Activated gamma-delta T cell (primary cell): Measurements from ENCODE around the gene RGS9.
A peak's percentile ranks its signal among the peaks of the same experiment; 100 is the strongest.
"Not testable (repeated sequence)": the region's sequence is repeated elsewhere in the genome, so short reads cannot be mapped to it uniquely, and the experiment has no call there.

Source experiments
- DNase-seq: peaks from one replicate; lab custom pipeline; 2025; lab: John Stamatoyannopoulos, UW

Gene RGS9

DNA sequence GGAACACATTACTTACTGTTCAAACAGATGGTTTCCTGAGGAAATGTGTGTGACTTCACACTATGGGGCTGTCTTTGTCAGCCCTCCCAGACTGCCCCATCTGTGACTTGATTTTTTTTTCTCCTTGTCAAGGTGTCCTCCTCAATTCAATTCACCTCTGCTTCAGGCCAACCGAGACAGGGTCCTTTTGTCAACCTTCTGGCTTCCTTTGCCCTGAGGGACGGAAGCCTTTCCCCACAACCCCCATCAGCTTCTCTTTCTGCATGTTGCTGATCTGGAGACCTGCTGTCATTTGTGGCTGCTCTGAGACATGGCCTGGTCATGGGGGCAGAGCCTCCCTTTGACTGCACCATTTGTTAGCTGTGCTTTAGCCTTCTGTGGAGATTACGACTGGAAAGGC lies 21.3 kb upstream of the RGS9 start:
- no peak for DNase-seq

GRCh38 chr17:65116515-65116914 lies 20.7 kb upstream of the RGS9 start:
- DNase-seq = not testable (repeated sequence)

DNA sequence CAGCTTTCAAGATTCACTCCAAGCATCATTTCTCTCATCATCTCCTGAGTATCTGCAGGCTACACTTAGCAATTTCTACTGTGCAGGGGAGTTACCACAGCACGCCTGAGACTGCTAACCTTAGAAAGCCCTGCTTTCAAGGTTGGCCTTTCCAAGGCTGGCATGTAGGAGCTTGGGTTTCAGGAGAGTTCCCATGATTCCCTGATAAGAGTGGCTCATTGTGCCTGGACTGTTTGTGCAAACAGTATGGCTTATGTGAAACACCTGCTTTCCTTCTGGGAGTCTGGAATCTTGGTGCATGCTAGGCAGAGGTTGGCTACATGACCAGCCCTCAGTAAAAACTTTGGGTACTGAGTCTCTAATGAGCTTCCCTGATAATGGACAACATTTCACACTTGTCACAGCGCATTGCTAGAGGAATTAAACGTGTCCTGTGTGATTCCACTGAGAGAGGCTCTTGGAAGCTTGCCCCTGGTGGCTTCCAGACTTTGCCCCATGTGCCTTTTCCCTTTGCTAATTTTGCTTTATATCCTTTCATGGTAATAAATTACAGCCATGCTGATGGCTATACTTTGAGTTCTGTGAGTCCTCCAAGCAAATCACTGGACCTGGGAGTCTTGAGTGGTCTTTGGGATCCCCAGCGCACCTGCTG lies 19.7 kb upstream of the RGS9 start:
- no peak for DNase-seq

- DNase-seq = no peak
Measured at GRCh38 chr17:65121368-65121767, 15.8 kb upstream of the RGS9 start.

DNA sequence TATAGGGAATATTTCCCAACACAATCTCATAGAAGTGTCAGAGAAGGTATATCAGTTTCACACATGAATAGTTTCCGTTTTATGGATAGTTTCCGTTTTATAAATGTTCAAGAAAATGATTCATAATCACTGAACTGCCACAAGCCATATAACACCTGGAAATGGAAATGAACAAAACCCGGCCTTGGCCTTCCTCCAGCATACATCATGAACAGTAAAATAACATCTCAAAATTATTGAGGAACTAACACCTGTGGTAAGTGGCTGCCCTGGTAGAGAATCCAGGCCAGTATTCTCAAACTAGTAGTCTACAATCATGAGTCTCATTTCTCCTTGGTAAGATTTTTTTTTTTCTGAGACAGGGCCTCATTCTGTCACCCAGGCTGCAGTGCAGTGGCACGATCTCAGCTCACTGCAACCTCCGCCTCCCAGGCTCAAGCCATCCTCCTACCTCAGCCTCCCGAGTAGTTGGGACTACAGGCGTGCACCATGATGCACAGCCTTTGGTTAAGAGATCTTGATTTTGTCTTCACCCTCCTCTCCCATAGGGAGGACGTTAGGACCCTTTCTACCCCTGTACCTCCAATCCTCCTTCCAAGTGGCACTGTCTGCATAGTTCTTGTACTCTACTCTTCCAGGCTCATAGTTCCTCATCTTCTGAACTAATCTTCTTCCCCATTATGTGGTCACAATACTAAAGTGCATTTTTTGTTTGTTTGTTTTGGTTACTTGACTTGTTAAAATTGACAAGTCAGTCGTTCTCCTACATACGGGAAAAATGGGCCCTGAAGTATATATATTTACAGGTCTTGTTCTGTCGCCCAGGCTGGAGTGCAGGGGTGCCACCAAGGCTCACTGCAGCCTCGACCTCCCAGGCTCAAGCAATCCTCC lies 15.0 kb upstream of the RGS9 start:
- no peak for DNase-seq

DNA sequence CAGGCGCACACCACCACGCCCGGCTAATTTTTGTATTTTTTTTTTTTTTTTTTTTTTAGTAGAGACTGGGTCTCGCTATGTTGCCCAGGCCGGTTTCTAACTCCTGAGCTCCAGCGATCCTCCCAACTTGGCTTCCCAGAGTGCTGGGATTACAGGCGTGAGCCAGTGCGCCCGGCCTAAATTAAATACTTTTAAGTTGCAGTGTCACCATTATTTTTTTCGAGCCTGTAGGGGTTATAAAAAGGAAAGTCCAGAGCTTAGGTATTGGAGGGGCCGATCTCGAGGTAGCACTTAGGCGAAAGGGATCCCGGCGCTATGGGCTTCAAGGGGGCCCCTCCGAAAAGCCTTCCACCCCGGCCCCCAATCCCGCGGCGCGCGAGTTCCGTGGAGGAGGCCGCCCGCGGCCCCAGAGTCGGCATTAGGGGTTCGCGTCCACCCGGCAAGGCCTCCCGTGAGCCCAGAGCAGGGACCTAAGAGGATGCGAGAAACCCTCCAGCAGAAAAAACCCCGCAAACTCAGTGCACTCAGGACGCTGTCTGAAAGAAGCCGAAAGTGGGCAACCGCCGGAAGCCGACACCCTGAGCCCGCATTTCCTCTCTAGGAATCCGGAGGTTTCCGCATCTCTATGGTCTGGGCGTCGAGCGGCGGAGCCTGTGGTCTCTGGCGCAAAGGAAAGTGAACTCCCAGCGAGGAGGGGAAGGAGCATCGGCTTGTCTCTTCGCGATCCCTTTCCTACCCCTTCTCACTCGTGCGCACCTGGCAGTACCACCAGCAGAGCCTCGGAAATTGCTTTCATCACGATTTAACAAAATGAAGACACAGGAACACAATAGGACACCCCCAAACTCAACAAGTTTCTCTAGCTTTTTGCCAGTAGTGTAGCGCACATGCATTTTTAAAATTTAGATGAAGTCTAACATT lies 14.1 kb upstream of the RGS9 start:
- DNase-seq = peak; percentile 45

DNA sequence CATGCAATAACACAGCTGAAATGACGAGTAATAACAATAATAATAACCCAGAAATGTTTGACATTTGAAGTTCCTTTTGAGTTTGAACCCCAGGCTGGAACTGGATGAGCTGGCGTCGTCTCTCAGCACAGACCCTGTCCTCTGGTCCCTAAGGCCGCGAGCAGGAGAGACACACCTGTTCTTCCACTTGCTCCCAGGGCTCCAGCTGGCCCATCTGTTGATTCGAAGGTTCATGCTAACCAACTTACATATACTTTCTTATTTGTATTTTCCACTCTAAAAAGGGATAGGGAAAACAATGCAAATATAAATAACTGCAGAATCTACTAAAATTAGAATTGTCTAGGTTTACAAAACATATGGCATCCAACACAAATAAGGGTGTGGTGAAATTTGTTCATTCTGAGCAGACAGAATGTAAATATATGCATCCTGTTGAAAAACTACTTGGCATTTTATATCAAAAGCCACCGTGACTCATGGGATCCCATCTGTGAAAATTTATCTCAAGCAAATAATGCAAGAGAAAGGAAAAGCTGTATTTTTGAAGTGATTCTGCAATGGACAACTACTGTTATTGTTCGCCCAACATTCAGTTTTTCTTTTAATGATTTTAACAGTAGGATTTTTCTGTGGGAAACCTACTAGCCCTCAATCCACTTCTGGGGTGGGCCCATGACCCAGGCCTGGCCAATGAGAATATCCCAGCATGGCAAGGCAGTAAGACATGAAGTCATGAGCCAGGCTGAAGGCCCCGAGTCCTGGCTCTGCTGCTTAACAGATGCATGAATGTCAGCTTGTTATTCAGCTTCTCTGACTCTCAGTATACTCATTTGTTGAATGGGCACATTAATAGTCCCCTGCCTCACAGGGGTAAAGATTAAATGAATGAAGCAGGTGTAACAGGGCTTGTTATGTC lies 13.2 kb upstream of the RGS9 start:
- no peak for DNase-seq

DNA sequence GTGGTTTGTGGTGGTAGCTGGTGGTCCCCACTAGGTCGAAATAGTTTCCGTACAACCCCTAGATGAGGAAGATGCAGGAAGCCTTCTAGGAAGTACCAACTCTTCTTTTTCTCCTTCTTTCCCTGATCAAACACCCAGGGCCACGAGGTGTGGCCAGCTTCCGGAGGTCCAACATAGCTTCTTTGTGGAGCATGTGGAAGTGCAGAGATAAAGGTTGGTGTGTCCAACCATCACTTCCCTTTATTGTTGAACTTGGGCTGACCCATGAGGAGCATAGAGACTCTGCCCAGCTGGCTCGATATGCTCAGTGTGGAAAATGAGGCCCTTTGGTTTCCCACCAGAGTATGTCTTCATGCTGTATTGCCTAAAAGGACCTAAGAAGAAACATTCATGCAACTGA lies 6.3 kb upstream of the RGS9 start:
- DNase-seq = no peak

DNA sequence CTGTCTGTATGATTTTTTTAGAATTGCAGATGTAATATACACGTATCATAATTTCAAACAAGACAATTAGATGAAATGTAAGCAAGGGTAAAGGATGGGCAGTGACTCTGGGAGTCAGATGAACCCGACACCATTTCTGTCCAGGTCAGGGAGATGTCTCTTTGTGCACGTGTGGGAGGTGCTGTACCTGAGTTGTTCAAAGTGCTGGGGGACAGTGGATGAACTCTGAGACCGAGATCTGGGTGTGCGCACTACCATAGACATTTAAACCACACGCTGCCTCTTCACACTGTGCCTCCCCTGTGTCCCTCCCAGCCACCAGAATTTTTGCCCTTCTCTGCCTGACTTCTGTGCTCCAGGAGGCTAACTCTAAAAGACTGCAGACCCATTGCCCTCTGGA lies 5.9 kb upstream of the RGS9 start:
- no peak for DNase-seq

GRCh38 chr17:65131946-65132345 lies 5.2 kb upstream of the RGS9 start:
- no peak for DNase-seq

DNA sequence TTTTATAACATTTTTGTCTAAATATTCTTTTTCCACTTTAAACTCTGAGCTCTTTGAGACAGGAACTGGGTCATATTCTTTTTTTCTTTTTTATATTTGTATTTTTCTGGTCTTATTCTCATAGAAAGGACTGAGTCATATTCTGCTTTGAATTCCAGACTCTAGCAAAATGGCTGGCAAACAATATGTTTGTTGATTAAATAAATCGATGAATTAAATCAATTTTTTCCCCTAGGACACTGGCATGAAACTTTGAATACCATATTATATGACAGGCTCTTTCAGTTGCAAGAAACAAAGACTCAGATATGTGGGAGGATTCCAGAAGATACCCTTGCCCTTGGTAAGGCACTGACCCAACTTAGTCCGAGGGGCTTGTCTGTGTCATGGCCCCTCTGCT lies 3.1 kb upstream of the RGS9 start:
- DNase-seq = no peak

- no peak for DNase-seq
Measured at GRCh38 chr17:65139101-65139764, 2.1 kb downstream of the RGS9 start.

- no peak for DNase-seq
Measured at GRCh38 chr17:65142247-65142646, 5.1 kb downstream of the RGS9 start.

- DNase-seq = no peak
Measured at GRCh38 chr17:65143889-65144604, 6.9 kb downstream of the RGS9 start.

DNA sequence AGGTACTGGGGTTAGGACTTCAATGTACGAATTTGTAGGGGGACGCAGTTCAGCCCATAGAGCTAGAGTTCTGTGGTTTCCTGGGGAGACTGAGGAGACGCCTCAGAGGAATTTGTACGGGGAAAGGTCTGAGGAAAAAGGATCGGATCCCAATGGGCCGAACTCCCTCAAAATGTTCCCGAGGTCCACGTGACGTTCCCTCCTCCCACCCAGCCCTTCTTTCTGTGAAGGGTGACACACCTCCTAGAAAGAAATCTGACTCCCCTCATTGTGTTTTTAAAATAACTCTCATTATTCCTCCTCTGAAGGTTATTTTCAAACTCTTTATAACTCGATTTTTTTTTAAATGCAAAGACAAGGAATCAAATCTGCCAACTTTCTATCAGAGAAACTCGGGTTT lies 8.6 kb downstream of the RGS9 start:
- DNase-seq = no peak

DNA sequence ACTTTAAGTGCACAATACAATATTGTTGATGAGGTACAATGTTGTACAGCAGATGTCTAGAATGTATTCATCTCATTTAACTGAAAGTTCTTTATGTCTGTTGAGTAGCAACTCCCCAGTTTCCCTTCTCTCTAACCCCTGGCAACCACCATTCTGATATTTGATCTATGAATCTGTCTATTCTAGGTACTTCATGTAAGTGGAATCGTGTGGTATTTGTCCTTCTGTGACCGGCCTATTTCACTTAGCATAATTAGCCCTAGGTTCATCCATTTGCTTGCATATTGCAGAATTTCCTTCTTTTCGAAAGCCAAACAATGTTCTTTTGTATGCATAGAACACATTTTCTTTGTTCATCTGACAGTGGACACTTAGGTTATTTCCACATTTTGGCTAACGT lies 10.8 kb downstream of the RGS9 start:
- no peak for DNase-seq

- no peak for DNase-seq
Measured at GRCh38 chr17:65154770-65155589, 17.8 kb downstream of the RGS9 start.

DNA sequence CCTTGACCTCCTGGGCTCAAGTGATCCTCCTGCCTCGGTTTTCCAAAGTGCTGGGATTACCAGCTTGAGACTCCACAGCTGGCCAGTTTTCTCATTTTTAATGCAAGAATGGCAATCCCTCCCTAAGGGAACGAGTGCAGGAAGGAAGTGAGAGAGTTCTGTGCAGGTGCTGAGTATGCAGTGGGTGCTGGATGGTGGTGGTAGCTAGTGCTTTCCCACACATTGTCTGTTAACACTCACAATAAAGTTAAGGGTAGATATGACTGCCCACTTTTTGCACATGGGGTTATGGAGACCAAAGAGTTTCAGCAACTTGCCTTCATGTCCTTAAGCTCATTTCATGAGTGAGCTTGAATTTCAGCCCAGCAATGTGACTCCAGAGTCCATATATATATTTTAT lies 18.5 kb downstream of the RGS9 start:
- DNase-seq = no peak

GRCh38 chr17:65156185-65156834 lies 19.1 kb downstream of the RGS9 start:
- no peak for DNase-seq
